Endothelial cell of umbilical vein (primary cell): Measurements from ENCODE around the gene ARHGAP10. TPM values are rescaled to one million over a fixed set of nuclear protein-coding genes. Genes with fewer than 3 reads are reported as not detected.

Experiments
- BruUV-seq: library from RNA; stranded (reverse); fragments of 400-500 nt; replicated peaks from 2 replicates; lab custom pipeline; 2021; lab: Mats Ljungman, UMichigan
- CTCF ChIA-PET: fragments of 300-600, 350-600 bp; sonication (Branson Sonifier 250); formaldehyde crosslinking; loops from one replicate; lab custom pipeline; 2021; ENCODE audit warnings: antibody characterized with exemption, inconsistent platforms; lab: Charles Lee
- POLR2A ChIA-PET: fragments of 300-600, 350-600 bp; sonication (Branson Sonifier 250); formaldehyde crosslinking; loops from one replicate; lab custom pipeline; 2021; ENCODE audit warnings: antibody characterized with exemption, inconsistent platforms; lab: Charles Lee
- DNase-seq: peaks from one replicate; pipeline ENCODE4 v3.0.0-alpha.2; 2011; ENCODE audit warnings: low read depth, low spot score
- FAIRE-seq: peaks from 2 replicates; lab custom pipeline; 2011; peaks lifted over from hg19 to GRCh38; lab: Jason Lieb, UNC
- H2AFZ ChIP-seq: 2 replicates; pipeline ENCODE4 v1.6.0; 2012; ENCODE audit warnings: low read depth, low read length, control low read depth, inconsistent platforms
- H3K27ac ChIP-seq: 2 replicates; pipeline ENCODE4 v1.5.1; 2011; ENCODE audit warnings: low read depth, mild to moderate bottlenecking, control low read depth, low read length, moderate library complexity; ENCODE audit not compliant: insufficient read depth
- H3K27me3 ChIP-seq, 2 experiments: 2 replicates each; pipeline versions ENCODE4 v1.6.0 to v1.6.1; 2011; ENCODE audit warnings: low read length in 2 of 2, mixed read lengths in 1 of 2; ENCODE audit not compliant: control insufficient read depth in 2 of 2, insufficient read depth in 2 of 2
- H3K36me3 ChIP-seq, 2 experiments: 2 replicates in 1 of 2; 3 replicates in 1 of 2; pipeline ENCODE4 v1.5.1; 2011; ENCODE audit warnings: low read length in 2 of 2, mild to moderate bottlenecking in 1 of 2, moderate library complexity in 1 of 2; ENCODE audit not compliant: control insufficient read depth in 2 of 2, insufficient read depth in 2 of 2; ENCODE audit errors: extremely low read depth in 1 of 2
- H3K4me1 ChIP-seq: 3 replicates; pipeline ENCODE4 v1.5.1; 2011; ENCODE audit warnings: mild to moderate bottlenecking, low read length; ENCODE audit not compliant: control insufficient read depth, insufficient read depth; ENCODE audit errors: extremely low read depth
- H3K4me2 ChIP-seq: 2 replicates; pipeline ENCODE4 v1.6.1; 2011; ENCODE audit warnings: low read length, control low read depth, mixed read lengths; ENCODE audit not compliant: insufficient read depth
- H3K4me3 ChIP-seq, 3 experiments: fragments of 200-600 bp in 1 of 3; sonication (generic), shearing (Covaris generic) in 1 of 3; replicated peaks in 1 of 3; 2 replicates each; pipeline ENCODE4 v1.5.1; 2011 to 2016; ENCODE audit warnings: control low read depth in 3 of 3, low read length in 3 of 3, mild to moderate bottlenecking in 2 of 3, inconsistent platforms in 1 of 3, low read depth in 1 of 3, moderate library complexity in 1 of 3; ENCODE audit not compliant: insufficient read depth in 1 of 3
- H3K79me2 ChIP-seq: 2 replicates; pipeline ENCODE4 v1.6.0; 2012; ENCODE audit warnings: low read length, inconsistent platforms; ENCODE audit not compliant: control insufficient read depth, insufficient read depth
- H3K9ac ChIP-seq: replicated peaks from 2 replicates; pipeline ENCODE3; 2011; ENCODE audit warnings: low read length, control low read depth; ENCODE audit not compliant: insufficient read depth; ENCODE audit errors: extremely low read depth
- H3K9me1 ChIP-seq: replicated peaks from 3 replicates; pipeline ENCODE4 v1.6.0; 2011; ENCODE audit warnings: mild to moderate bottlenecking, low read length; ENCODE audit not compliant: control insufficient read depth, insufficient read depth; ENCODE audit errors: extremely low read depth
- H3K9me3 ChIP-seq: replicated peaks from 2 replicates; pipeline ENCODE4 v1.5.1; 2012; ENCODE audit warnings: low read length, inconsistent platforms; ENCODE audit not compliant: control insufficient read depth, insufficient read depth
- H4K20me1 ChIP-seq: replicated peaks from 2 replicates; pipeline ENCODE3; 2011; ENCODE audit warnings: mild to moderate bottlenecking, low read length; ENCODE audit not compliant: control insufficient read depth, insufficient read depth; ENCODE audit errors: extremely low read depth
- EZH2 ChIP-seq: IDR thresholded peaks from 2 replicates; pipeline ENCODE4 v1.6.1; 2012; ENCODE audit warnings: borderline replicate concordance, low read depth, mild to moderate bottlenecking, moderate library complexity, low read length, inconsistent platforms; ENCODE audit not compliant: severe bottlenecking
- FOS ChIP-seq: IDR thresholded peaks from 2 replicates; pipeline ENCODE4 v1.6.1; 2011; ENCODE audit warnings: mild to moderate bottlenecking, low read length, moderate library complexity, borderline replicate concordance; ENCODE audit not compliant: insufficient read depth
- GATA2 ChIP-seq: IDR thresholded peaks from 2 replicates; pipeline ENCODE4 v1.7.0; 2011; ENCODE audit warnings: low read depth, mild to moderate bottlenecking, moderate library complexity, mixed read lengths, low read length; ENCODE audit not compliant: insufficient read length, insufficient read depth
- JUN ChIP-seq: IDR thresholded peaks from 2 replicates; pipeline ENCODE4 v1.6.1; 2011; ENCODE audit warnings: borderline replicate concordance, low read depth; ENCODE audit not compliant: insufficient read length, insufficient read depth
- MYC ChIP-seq: IDR thresholded peaks from one replicate; pipeline ENCODE4 v1.6.1; 2011; ENCODE audit warnings: mild to moderate bottlenecking, low read depth, low read length
- POLR2A ChIP-seq: IDR thresholded peaks from 2 replicates; pipeline ENCODE4 v1.6.1; 2012; ENCODE audit warnings: low read depth, mild to moderate bottlenecking, control low read depth, low read length
- POLR2AphosphoS5 ChIP-seq: IDR thresholded peaks from 2 replicates; pipeline ENCODE4 v1.6.1; 2012; ENCODE audit warnings: low read depth, mild to moderate bottlenecking, control low read depth, low read length, moderate library complexity; ENCODE audit not compliant: insufficient read depth
- dilution Hi-C: fragments of 300-500 bp; cut with MboI; formaldehyde crosslinking; loops from one replicate; pipeline ENCODE4 v1.15.0; 2019; ENCODE audit warnings: low sequenced_read_pairs; ENCODE audit not compliant: extremely low pct_ligation_motif_present
- intact Hi-C: fragments of 100-400 bp; cut with micrococcal nuclease; formaldehyde crosslinking; loops from one replicate; pipeline ENCODE4 v1.10.0; 2022
- polyA plus RNA-seq, 4 experiments: library from polyadenylated mRNA; depleted of rRNA in 3 of 4; stranded (reverse) in 3 of 4; unstranded in 1 of 4; fragments of >200 nt; gene quantifications; 2 replicates each; pipeline versions ENCODE4 v1.2.1 to v1.2.3, GENCODE V29; 2011 to 2012; ENCODE audit warnings: missing spikeins in 1 of 4
- total RNA-seq: library from RNA; stranded (reverse); gene quantifications from 2 replicates; pipeline ENCODE4 v1.2.3, GENCODE V29; 2021
- TF ChIP-seq, protein P1 (sequence below), 2 donors: IDR thresholded peaks; 1 replicate in 1 of 2; 2 replicates in 1 of 2; pipeline ENCODE4 v1.5.1; 2011; ENCODE audit warnings: low read length in 2 of 2, mild to moderate bottlenecking in 2 of 2, moderate library complexity in 2 of 2, control low read depth in 1 of 2, inconsistent platforms in 1 of 2, low read depth in 1 of 2; ENCODE audit not compliant: insufficient read depth in 1 of 2; ENCODE audit errors: extremely low read depth in 1 of 2
- TF ChIP-seq, protein P2 (sequence below): IDR thresholded peaks from 2 replicates; pipeline ENCODE4 v1.6.1; 2011; ENCODE audit not compliant: insufficient read depth, insufficient read length

ARHGAP10 gene
- total and polyA plus RNA-seq, 2 donors (not counting 3 experiments of a cell fraction or from before 2014, with no cell fraction given) = 20.4 to 36.7 TPM

DNA sequence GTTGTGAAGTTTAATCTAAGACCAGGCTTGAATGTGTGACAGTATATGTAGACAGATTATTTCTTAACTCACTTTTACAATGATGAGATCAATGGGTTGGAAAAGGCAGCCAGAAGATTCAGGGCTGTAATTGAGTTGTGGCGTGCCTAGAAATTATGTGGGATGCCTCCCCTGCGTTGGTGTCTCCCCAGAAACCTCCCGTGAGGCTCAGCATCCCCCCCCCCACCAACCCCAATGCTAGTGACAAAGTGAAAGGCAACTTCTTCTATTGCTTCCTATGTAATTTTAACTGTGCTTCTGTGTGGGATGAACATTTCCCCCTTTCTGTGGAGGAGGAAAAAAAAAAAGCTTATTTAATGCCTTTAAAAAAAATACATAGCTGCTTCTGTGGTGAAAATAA lies 297.9 kb downstream of the ARHGAP10 start:
- intact Hi-C loops = no loop called here
- Histone ChIP-seq H3K27me3 (no peaks in the 10 kb centered on the region), H3K27ac (no peak overlapping the region), H3K9me1 (no peaks in the 10 kb centered on the region), H2AFZ (no peak overlapping the region), H4K20me1 (no peaks in the 10 kb centered on the region), H3K4me1 (no peaks in the 10 kb centered on the region), H3K4me3 (no peak overlapping the region), H3K79me2 (no peaks in the 10 kb centered on the region), H3K9me3 (no peaks in the 10 kb centered on the region), H3K9ac (no peak overlapping the region), H3K4me2 (no peak overlapping the region), H3K36me3 (no peaks in the 10 kb centered on the region)
- dilution Hi-C loops = no loop called here
- no TSS peak for BruUV-seq
- FAIRE-seq (no peak), DNase-seq (no peak)
- TF ChIP-seq EZH2 (no peak), MYC (no peak), POLR2AphosphoS5 (no peak), FOS (no peak), JUN (no peak), GATA2 (no peak), POLR2A (no peak)
- TF ChIP-seq, protein P1, sequence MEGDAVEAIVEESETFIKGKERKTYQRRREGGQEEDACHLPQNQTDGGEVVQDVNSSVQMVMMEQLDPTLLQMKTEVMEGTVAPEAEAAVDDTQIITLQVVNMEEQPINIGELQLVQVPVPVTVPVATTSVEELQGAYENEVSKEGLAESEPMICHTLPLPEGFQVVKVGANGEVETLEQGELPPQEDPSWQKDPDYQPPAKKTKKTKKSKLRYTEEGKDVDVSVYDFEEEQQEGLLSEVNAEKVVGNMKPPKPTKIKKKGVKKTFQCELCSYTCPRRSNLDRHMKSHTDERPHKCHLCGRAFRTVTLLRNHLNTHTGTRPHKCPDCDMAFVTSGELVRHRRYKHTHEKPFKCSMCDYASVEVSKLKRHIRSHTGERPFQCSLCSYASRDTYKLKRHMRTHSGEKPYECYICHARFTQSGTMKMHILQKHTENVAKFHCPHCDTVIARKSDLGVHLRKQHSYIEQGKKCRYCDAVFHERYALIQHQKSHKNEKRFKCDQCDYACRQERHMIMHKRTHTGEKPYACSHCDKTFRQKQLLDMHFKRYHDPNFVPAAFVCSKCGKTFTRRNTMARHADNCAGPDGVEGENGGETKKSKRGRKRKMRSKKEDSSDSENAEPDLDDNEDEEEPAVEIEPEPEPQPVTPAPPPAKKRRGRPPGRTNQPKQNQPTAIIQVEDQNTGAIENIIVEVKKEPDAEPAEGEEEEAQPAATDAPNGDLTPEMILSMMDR (IDR thresholded peaks at IDR 0.05; ENCODE audit: extremely low read depth in 1 of 2, insufficient read depth in 1 of 2, low read depth in 1 of 2, low read length in 2 of 2) = no peak
- TF ChIP-seq, protein P2, sequence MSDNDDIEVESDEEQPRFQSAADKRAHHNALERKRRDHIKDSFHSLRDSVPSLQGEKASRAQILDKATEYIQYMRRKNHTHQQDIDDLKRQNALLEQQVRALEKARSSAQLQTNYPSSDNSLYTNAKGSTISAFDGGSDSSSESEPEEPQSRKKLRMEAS = no peak
- ChIA-PET POLR2A (interaction anchor here (0.6 kb wide), 2 partner anchors 27 to 1657 kb away, joined by 3 to 4 read pairs; no protein-coding TSS in a partner anchor), CTCF (interaction anchor here (0.6 to 2.6 kb wide), 4 partner anchors 11 to 974 kb away, joined by 3 to 8 read pairs (median 4); no protein-coding TSS in a partner anchor)
